ENCODE measurements around the gene MACROD2. TPM values are rescaled to one million over a fixed set of nuclear protein-coding genes. Genes with fewer than 3 reads are reported as not detected.

Gene MACROD2
- total RNA-seq, 5 donors from 2014 or later (not counting 1 experiment from before 2014, with no cell fraction given) = 0.23 to 1.3 (median 0.51) TPM; not detected in 2

GRCh38 chr20:14951707-14952418 lies 956.5 kb downstream of the MACROD2 start:
- POLR2A ChIA-PET = no interaction called here
- Histone ChIP-seq H3K27me3 (replicated peaks in 1 of 2; ENCODE audit: control insufficient read depth in 2 of 2, extremely low read depth in 1 of 2, insufficient read depth in 2 of 2, low read length in 1 of 2) (no peaks in the 10 kb centered on the region), H3K9me3 (no peaks in the 10 kb centered on the region), H3K36me3 (ENCODE audit: control insufficient read depth in 2 of 2, extremely low read depth in 1 of 2, insufficient read depth in 1 of 2, low read length in 1 of 2) (no peaks in the 10 kb centered on the region), H3K4me3 (ENCODE audit: control insufficient read depth in 1 of 2, extremely low read depth in 1 of 2, low read length in 1 of 2) (no peak overlapping the region), H3K4me1 (ENCODE audit: control insufficient read depth in 1 of 2, extremely low read depth in 1 of 2, insufficient read depth in 2 of 2, low read length in 2 of 2) (no peaks in the 10 kb centered on the region), H3K27ac (ENCODE audit: low read length) (no peak overlapping the region)
- no peak overlapping the region for H3K4me3 Mint-ChIP-seq
- no peak overlapping the region for H3K27ac Mint-ChIP-seq
- CTCF ChIA-PET = no interaction called here
- 80% methylated on average over 1 of the region's 3 CpGs for WGBS (ENCODE audit: insufficient coverage)
- no peak for ATAC-seq (replicated peaks in 1 of 4)
- H3K36me3 Mint-ChIP-seq = no peaks in the 10 kb centered on the region
- H3K9me3 Mint-ChIP-seq = peaks cover 0 to 6% (median 3%) of the 10 kb centered on the region in 3 donors
- no peaks in the 10 kb centered on the region for H3K4me1 Mint-ChIP-seq
- H3K27me3 Mint-ChIP-seq = no peaks in the 10 kb centered on the region
- no peak for DNase-seq

DNA sequence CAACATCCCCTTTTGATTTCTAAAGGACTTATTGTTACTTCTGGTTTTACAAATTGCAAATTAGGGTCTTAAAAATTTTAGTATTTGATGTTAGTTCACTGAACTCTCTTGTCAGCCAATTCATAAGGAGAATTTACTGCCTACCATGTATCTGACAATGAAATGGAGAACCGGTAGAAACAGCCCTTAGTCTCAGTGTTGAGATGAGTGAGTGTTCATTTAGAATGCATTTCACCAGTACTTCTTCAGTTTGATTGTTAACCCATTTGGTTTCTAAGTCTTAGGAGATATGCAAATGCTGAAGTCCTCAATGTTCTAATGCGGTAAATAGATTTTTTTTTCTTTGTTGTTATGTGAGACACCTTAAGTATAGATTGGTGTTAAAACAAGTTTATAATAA lies 958.4 kb downstream of the MACROD2 start:
- Mint-ChIP-seq H3K9me3 (peaks cover 0 to 6% (median 4%) of the 10 kb centered on the region in 3 donors), H3K4me3 (no peak overlapping the region), H3K27ac (no peak overlapping the region), H3K36me3 (no peaks in the 10 kb centered on the region), H3K27me3 (no peaks in the 10 kb centered on the region), H3K4me1 (no peaks in the 10 kb centered on the region)
- Histone ChIP-seq H3K27ac (ENCODE audit: low read length) (no peak overlapping the region), H3K4me3 (ENCODE audit: control insufficient read depth in 1 of 2, extremely low read depth in 1 of 2, low read length in 1 of 2) (no peak overlapping the region), H3K4me1 (ENCODE audit: control insufficient read depth in 1 of 2, extremely low read depth in 1 of 2, insufficient read depth in 2 of 2, low read length in 2 of 2) (no peaks in the 10 kb centered on the region), H3K9me3 (no peaks in the 10 kb centered on the region), H3K27me3 (replicated peaks in 1 of 2; ENCODE audit: control insufficient read depth in 2 of 2, extremely low read depth in 1 of 2, insufficient read depth in 2 of 2, low read length in 1 of 2) (no peaks in the 10 kb centered on the region), H3K36me3 (ENCODE audit: control insufficient read depth in 2 of 2, extremely low read depth in 1 of 2, insufficient read depth in 1 of 2, low read length in 1 of 2) (no peaks in the 10 kb centered on the region)
- POLR2A ChIA-PET = no interaction called here
- WGBS (ENCODE audit: insufficient coverage) = no CpG with 5 or more reads among the region's 2 CpGs
- no peak for ATAC-seq (replicated peaks in 1 of 4)
- CTCF ChIA-PET = no interaction called here
- no peak for DNase-seq

DNA sequence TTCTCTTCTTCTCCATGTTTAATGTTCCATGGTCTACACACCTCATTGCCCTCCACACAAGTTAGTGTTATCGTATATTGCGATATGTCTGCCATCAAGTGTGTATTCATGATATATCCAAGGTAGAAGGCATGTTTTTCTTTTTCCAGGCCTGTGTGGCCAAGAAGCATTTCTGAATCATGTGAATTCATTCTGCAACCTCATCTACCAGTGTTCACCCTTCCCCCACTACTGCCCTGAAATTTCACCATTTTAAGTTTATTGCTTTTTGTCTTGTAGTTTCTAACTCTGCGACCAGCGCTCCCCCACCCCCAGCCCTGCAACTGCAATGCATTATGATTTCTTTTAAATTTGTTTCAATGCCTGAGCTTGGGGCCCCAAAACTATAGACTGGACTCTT lies 960.1 kb downstream of the MACROD2 start:
- no peaks in the 10 kb centered on the region for H3K36me3 ChIP-seq (ENCODE audit: control insufficient read depth in 2 of 2, extremely low read depth in 1 of 2, insufficient read depth in 1 of 2, low read length in 1 of 2)
- no peak overlapping the region for H3K4me3 Mint-ChIP-seq
- ChIA-PET CTCF (no interaction called here), POLR2A (no interaction called here)
- H3K27ac Mint-ChIP-seq = no peak overlapping the region
- no CpG with 5 or more reads among the region's 4 CpGs for WGBS (ENCODE audit: insufficient coverage)
- H3K4me1 Mint-ChIP-seq = no peaks in the 10 kb centered on the region
- H3K27ac ChIP-seq (ENCODE audit: low read length) = no peak overlapping the region
- no peak for DNase-seq
- no peaks in the 10 kb centered on the region for H3K9me3 ChIP-seq
- ATAC-seq (replicated peaks in 1 of 4) = no peak
- no peak overlapping the region for H3K4me3 ChIP-seq (ENCODE audit: control insufficient read depth in 1 of 2, extremely low read depth in 1 of 2, low read length in 1 of 2)
- H3K27me3 Mint-ChIP-seq = no peaks in the 10 kb centered on the region
- H3K4me1 ChIP-seq (ENCODE audit: control insufficient read depth in 1 of 2, extremely low read depth in 1 of 2, insufficient read depth in 2 of 2, low read length in 2 of 2) = no peaks in the 10 kb centered on the region
- H3K9me3 Mint-ChIP-seq = peaks cover 6 to 11% (median 8%) of the 10 kb centered on the region in 3 donors
- no peaks in the 10 kb centered on the region for H3K27me3 ChIP-seq (replicated peaks in 1 of 2; ENCODE audit: control insufficient read depth in 2 of 2, extremely low read depth in 1 of 2, insufficient read depth in 2 of 2, low read length in 1 of 2)
- no peaks in the 10 kb centered on the region for H3K36me3 Mint-ChIP-seq

DNA sequence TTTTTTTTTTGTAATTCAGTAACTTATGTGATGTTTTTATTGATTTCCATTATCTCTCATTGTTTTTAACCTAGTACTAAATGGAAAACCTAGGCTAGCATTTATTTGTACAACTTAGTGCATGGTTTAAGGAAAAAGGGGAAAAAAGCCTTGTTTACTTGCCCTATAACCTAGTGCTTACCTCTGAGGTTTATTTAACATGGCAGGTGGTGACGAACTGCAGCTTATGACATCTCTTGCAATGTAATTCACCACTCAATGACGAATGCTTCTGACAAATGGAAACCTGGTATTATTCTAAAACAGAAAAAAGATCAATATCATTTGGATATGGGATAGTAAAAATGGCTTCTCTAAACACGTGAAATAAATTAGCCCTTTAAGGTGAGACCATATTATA lies 960.7 kb downstream of the MACROD2 start:
- H3K27me3 Mint-ChIP-seq = no peaks in the 10 kb centered on the region
- H3K27ac Mint-ChIP-seq = no peak overlapping the region
- POLR2A ChIA-PET = no interaction called here
- no peak for ATAC-seq (replicated peaks in 1 of 4)
- Histone ChIP-seq H3K4me3 (ENCODE audit: control insufficient read depth in 1 of 2, extremely low read depth in 1 of 2, low read length in 1 of 2) (no peak overlapping the region), H3K9me3 (no peaks in the 10 kb centered on the region), H3K27me3 (replicated peaks in 1 of 2; ENCODE audit: control insufficient read depth in 2 of 2, extremely low read depth in 1 of 2, insufficient read depth in 2 of 2, low read length in 1 of 2) (no peaks in the 10 kb centered on the region), H3K36me3 (ENCODE audit: control insufficient read depth in 2 of 2, extremely low read depth in 1 of 2, insufficient read depth in 1 of 2, low read length in 1 of 2) (no peaks in the 10 kb centered on the region), H3K27ac (ENCODE audit: low read length) (no peak overlapping the region), H3K4me1 (ENCODE audit: control insufficient read depth in 1 of 2, extremely low read depth in 1 of 2, insufficient read depth in 2 of 2, low read length in 2 of 2) (no peaks in the 10 kb centered on the region)
- WGBS (ENCODE audit: insufficient coverage) = no CpG with 5 or more reads among the region's 3 CpGs
- CTCF ChIA-PET = no interaction called here
- DNase-seq = no peak
- H3K36me3 Mint-ChIP-seq = no peaks in the 10 kb centered on the region
- H3K4me3 Mint-ChIP-seq = no peak overlapping the region
- H3K9me3 Mint-ChIP-seq = peaks cover 6 to 10% (median 8%) of the 10 kb centered on the region in 3 donors
- no peaks in the 10 kb centered on the region for H3K4me1 Mint-ChIP-seq

- no peaks in the 10 kb centered on the region for H3K27me3 Mint-ChIP-seq
- POLR2A ChIA-PET = no interaction called here
- CTCF ChIA-PET = no interaction called here
- H3K4me3 Mint-ChIP-seq = no peak overlapping the region
- H3K9me3 Mint-ChIP-seq = peaks cover 6 to 10% (median 8%) of the 10 kb centered on the region in 3 donors
- no peaks in the 10 kb centered on the region for H3K4me1 Mint-ChIP-seq
- DNase-seq = no peak
- no peaks in the 10 kb centered on the region for H3K9me3 ChIP-seq
- no CpG with 5 or more reads among the region's 5 CpGs for WGBS (ENCODE audit: insufficient coverage)
- H3K36me3 ChIP-seq (ENCODE audit: control insufficient read depth in 2 of 2, extremely low read depth in 1 of 2, insufficient read depth in 1 of 2, low read length in 1 of 2) = no peaks in the 10 kb centered on the region
- H3K27me3 ChIP-seq (replicated peaks in 1 of 2; ENCODE audit: control insufficient read depth in 2 of 2, extremely low read depth in 1 of 2, insufficient read depth in 2 of 2, low read length in 1 of 2) = no peaks in the 10 kb centered on the region
- no peak overlapping the region for H3K4me3 ChIP-seq (ENCODE audit: control insufficient read depth in 1 of 2, extremely low read depth in 1 of 2, low read length in 1 of 2)
- no peaks in the 10 kb centered on the region for H3K4me1 ChIP-seq (ENCODE audit: control insufficient read depth in 1 of 2, extremely low read depth in 1 of 2, insufficient read depth in 2 of 2, low read length in 2 of 2)
- H3K36me3 Mint-ChIP-seq = no peaks in the 10 kb centered on the region
- no peak for ATAC-seq (replicated peaks in 1 of 4)
- no peak overlapping the region for H3K27ac ChIP-seq (ENCODE audit: low read length)
- no peak overlapping the region for H3K27ac Mint-ChIP-seq
Observed at GRCh38 chr20:14956538-14956937, 961.2 kb downstream of the MACROD2 start.

- CTCF ChIA-PET = no interaction called here
- H3K36me3 ChIP-seq (ENCODE audit: control insufficient read depth in 2 of 2, extremely low read depth in 1 of 2, insufficient read depth in 1 of 2, low read length in 1 of 2) = no peaks in the 10 kb centered on the region
- peaks cover 5 to 14% (median 10%) of the 10 kb centered on the region in 3 donors for H3K9me3 Mint-ChIP-seq
- no peak overlapping the region for H3K4me3 ChIP-seq (ENCODE audit: control insufficient read depth in 1 of 2, extremely low read depth in 1 of 2, low read length in 1 of 2)
- no peak for DNase-seq
- H3K9me3 ChIP-seq = no peaks in the 10 kb centered on the region
- H3K4me1 Mint-ChIP-seq = no peaks in the 10 kb centered on the region
- no peaks in the 10 kb centered on the region for H3K36me3 Mint-ChIP-seq
- ATAC-seq (replicated peaks in 1 of 4) = no peak
- POLR2A ChIA-PET = no interaction called here
- no peaks in the 10 kb centered on the region for H3K27me3 ChIP-seq (replicated peaks in 1 of 2; ENCODE audit: control insufficient read depth in 2 of 2, extremely low read depth in 1 of 2, insufficient read depth in 2 of 2, low read length in 1 of 2)
- no peak overlapping the region for H3K27ac ChIP-seq (ENCODE audit: low read length)
- no peaks in the 10 kb centered on the region for H3K27me3 Mint-ChIP-seq
- no peaks in the 10 kb centered on the region for H3K4me1 ChIP-seq (ENCODE audit: control insufficient read depth in 1 of 2, extremely low read depth in 1 of 2, insufficient read depth in 2 of 2, low read length in 2 of 2)
- no peak overlapping the region for H3K27ac Mint-ChIP-seq
- H3K4me3 Mint-ChIP-seq = no peak overlapping the region
- WGBS (ENCODE audit: insufficient coverage) = 83% methylated on average over 2 of the region's 4 CpGs
Observed at GRCh38 chr20:14957402-14957801, 962.1 kb downstream of the MACROD2 start.

DNA sequence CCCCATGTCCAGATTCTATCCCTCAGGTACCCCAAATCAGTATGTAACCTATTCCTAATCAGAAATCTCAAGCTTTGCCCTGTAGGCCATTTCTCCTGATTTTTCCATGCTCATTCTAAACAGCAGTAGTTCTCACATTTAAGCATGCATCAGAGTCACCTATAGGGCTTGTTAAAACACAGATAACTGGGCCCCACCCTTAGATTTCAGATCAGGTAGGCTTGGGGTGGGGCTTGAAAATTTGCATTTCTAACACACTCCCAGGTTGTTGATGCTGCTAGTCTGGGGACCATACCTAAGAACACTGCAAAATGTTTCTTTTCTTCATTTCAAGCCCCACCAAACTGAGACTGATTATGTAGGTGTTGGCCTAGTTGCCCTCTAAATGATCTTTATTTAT lies 963.3 kb downstream of the MACROD2 start:
- no peaks in the 10 kb centered on the region for H3K36me3 ChIP-seq (ENCODE audit: control insufficient read depth in 2 of 2, extremely low read depth in 1 of 2, insufficient read depth in 1 of 2, low read length in 1 of 2)
- H3K27ac ChIP-seq (ENCODE audit: low read length) = no peak overlapping the region
- no peak overlapping the region for H3K4me3 ChIP-seq (ENCODE audit: control insufficient read depth in 1 of 2, extremely low read depth in 1 of 2, low read length in 1 of 2)
- Mint-ChIP-seq H3K27ac (no peak overlapping the region), H3K4me3 (no peak overlapping the region), H3K9me3 (peaks cover 6 to 14% (median 10%) of the 10 kb centered on the region in 3 donors), H3K36me3 (no peaks in the 10 kb centered on the region), H3K27me3 (no peaks in the 10 kb centered on the region), H3K4me1 (no peaks in the 10 kb centered on the region)
- H3K4me1 ChIP-seq (ENCODE audit: control insufficient read depth in 1 of 2, extremely low read depth in 1 of 2, insufficient read depth in 2 of 2, low read length in 2 of 2) = no peaks in the 10 kb centered on the region
- DNase-seq (no peak), ATAC-seq (replicated peaks in 1 of 4) (no peak)
- CTCF ChIA-PET = no interaction called here
- POLR2A ChIA-PET = no interaction called here
- no peaks in the 10 kb centered on the region for H3K9me3 ChIP-seq
- H3K27me3 ChIP-seq (replicated peaks in 1 of 2; ENCODE audit: control insufficient read depth in 2 of 2, extremely low read depth in 1 of 2, insufficient read depth in 2 of 2, low read length in 1 of 2) = no peaks in the 10 kb centered on the region

Measured in T-cell (primary cell).